Aorta (tissue), 5 donors: Measurements from ENCODE around the gene HOXD8. TPM values are rescaled to one million over a fixed set of nuclear protein-coding genes. Genes with fewer than 3 reads are reported as not detected.

Experiments used
- ATAC-seq: fragments of 200-7000 bp; cut with Tn5 transposase; one replicate; pipeline ENCODE4 v1.9.1; 2022; ENCODE audit warnings: moderate library complexity; ENCODE audit not compliant: low FRiP score
- DNase-seq, 2 donors: peaks; one replicate each; pipeline ENCODE4 v3.0.0-alpha.2; 2020
- H3K27ac ChIP-seq, 2 donors: one replicate each; pipeline ENCODE4 v1.5.1; 2013; ENCODE audit warnings: low read length in 2 of 2, mild to moderate bottlenecking in 2 of 2, moderate library complexity in 2 of 2, control low read depth in 1 of 2, inconsistent platforms in 1 of 2, low read depth in 1 of 2
- H3K27me3 ChIP-seq, 2 donors: one replicate each; pipeline ENCODE4 v1.6.1; 2013; ENCODE audit warnings: control low read depth in 1 of 2, low read length in 1 of 2, mild to moderate bottlenecking in 1 of 2, moderate library complexity in 1 of 2; ENCODE audit not compliant: insufficient read depth in 2 of 2, control insufficient read depth in 1 of 2
- H3K36me3 ChIP-seq, 2 donors: one replicate each; pipeline ENCODE4 v1.6.1; 2013; ENCODE audit warnings: control low read depth in 1 of 2, low read length in 1 of 2, mild to moderate bottlenecking in 1 of 2; ENCODE audit not compliant: insufficient read depth in 2 of 2, control insufficient read depth in 1 of 2
- H3K4me1 ChIP-seq, 2 donors: one replicate each; pipeline ENCODE4 v1.6.1; 2013; ENCODE audit warnings: low read length in 2 of 2, control low read depth in 1 of 2, mild to moderate bottlenecking in 1 of 2, moderate library complexity in 1 of 2; ENCODE audit not compliant: insufficient read depth in 2 of 2, control insufficient read depth in 1 of 2
- H3K4me3 ChIP-seq, 2 donors: one replicate each; pipeline ENCODE4 v1.5.1; 2013; ENCODE audit warnings: low read length in 2 of 2, control low read depth in 1 of 2, mild to moderate bottlenecking in 1 of 2
- H3K9me3 ChIP-seq: one replicate; pipeline ENCODE4 v1.6.1; 2013; ENCODE audit warnings: mild to moderate bottlenecking, low read length; ENCODE audit not compliant: control insufficient read depth
- WGBS, 2 donors: extraction: QIAGEN DNeasy Blood & Tissue Kit; methylation state at CpG; one replicate each; pipeline ENCODE4 v1.1.7; 2013; 5-methylcytosine and 5-hydroxymethylcytosine counted together
- intact Hi-C, 2 donors: fragments of 100-400 bp; cut with DNase I; formaldehyde crosslinking; loops; one replicate each; pipeline versions ENCODE4 v1.14.2 to v1.15.0; 2022
- polyA plus RNA-seq, 2 donors: library from polyadenylated mRNA; stranded (reverse); fragments of 200-250 nt; gene quantifications; one replicate each; pipeline ENCODE4 v1.2.3, GENCODE V29; 2013
- total RNA-seq, 2 donors: library from RNA; stranded (reverse); fragmentation: NEBNext Ultra II Directional; extraction: Animal tissue kit (Norgen Biotek cat#: 25700); gene quantifications; one replicate each; pipeline ENCODE4 v1.2.1, GENCODE V29; 2021
- donor health status: healthy with polysubstance abuse.
- donor health status: Bipolar disorder and iron deficiency.
- donor health status: DM: no; HTN: no; CAD: no.
- donor health status: DM: no; HTN: no; CAD: no.
- donor health status: DM: yes; HTN: yes; CAD: no.

The HOXD8 gene
- total and polyA plus RNA-seq, 4 donors = 2.5 to 14.4 (median 9.4) TPM

GRCh38 chr2:176111846-176112374 is 17.6 kb upstream of the HOXD8 start:
- peaks cover 0 to 2% of the 10 kb centered on the region in 2 donors for H3K27me3 ChIP-seq
- no peaks in the 10 kb centered on the region for H3K36me3 ChIP-seq
- ATAC-seq = no peak
- intact Hi-C loops = no loop called here
- no peaks in the 10 kb centered on the region for H3K9me3 ChIP-seq
- H3K4me3 ChIP-seq = no peak overlapping the region
- no peaks in the 10 kb centered on the region for H3K4me1 ChIP-seq
- WGBS, 2 donors = 10 to 13% methylated on average over 29 of the region's 29 CpGs
- H3K27ac ChIP-seq = no peak overlapping the region
- no peak for DNase-seq

GRCh38 chr2:176112375-176113302 is 16.9 kb upstream of the HOXD8 start:
- Histone ChIP-seq H3K4me3 (no peak overlapping the region), H3K27me3 (no peaks in the 10 kb centered on the region), H3K4me1 (no peaks in the 10 kb centered on the region), H3K36me3 (no peaks in the 10 kb centered on the region), H3K9me3 (no peaks in the 10 kb centered on the region), H3K27ac (no peak overlapping the region)
- WGBS, 2 donors = 11 to 13% methylated on average over 40 of the region's 40 CpGs
- DNase-seq = no peak
- ATAC-seq = no peak
- intact Hi-C loops = no loop called here

- Histone ChIP-seq H3K27me3 (no peaks in the 10 kb centered on the region), H3K9me3 (no peaks in the 10 kb centered on the region), H3K4me3 (no peak overlapping the region), H3K36me3 (no peaks in the 10 kb centered on the region), H3K27ac (no peak overlapping the region), H3K4me1 (no peaks in the 10 kb centered on the region)
- DNase-seq (no peak), ATAC-seq (no peak)
- 30 to 34% methylated on average over 26 of the region's 26 CpGs for WGBS, 2 donors
- intact Hi-C loops = no loop called here
Observed at GRCh38 chr2:176114120-176114929, 15.2 kb upstream of the HOXD8 start.

GRCh38 chr2:176114930-176115625 is 14.4 kb upstream of the HOXD8 start:
- Histone ChIP-seq H3K27ac (no peak overlapping the region), H3K27me3 (no peaks in the 10 kb centered on the region), H3K36me3 (no peaks in the 10 kb centered on the region), H3K9me3 (no peaks in the 10 kb centered on the region), H3K4me3 (no peak overlapping the region), H3K4me1 (no peaks in the 10 kb centered on the region)
- DNase-seq (no peak), ATAC-seq (no peak)
- 36 to 42% methylated on average over 16 of the region's 16 CpGs for WGBS, 2 donors
- intact Hi-C loops = loop anchor here in 1 of 2 donors (5.0 kb wide), 1 partner anchor 1032 kb away; no protein-coding TSS in a partner anchor

- ATAC-seq (peak; percentile 87), DNase-seq (peak in 1 of 2 donors; percentile 89)
- no peak within 1 kb of the TSS for H3K4me3 ChIP-seq
- H3K4me1 ChIP-seq = no peaks in the 10 kb centered on the region
- WGBS, 2 donors = 7% methylated on average over 54 to 66 of the region's 66 CpGs
- H3K9me3 ChIP-seq = no peaks in the 10 kb centered on the region
- H3K27me3 ChIP-seq = no peaks in the 10 kb centered on the region
- intact Hi-C loops = loop anchor here in 1 of 2 donors (5.0 kb wide), 1 partner anchor 1031 kb away; no protein-coding TSS in a partner anchor
- H3K27ac ChIP-seq = no peak within 1 kb of the TSS
- H3K36me3 ChIP-seq = no peaks in the 10 kb centered on the region
Observed at GRCh38 chr2:176115883-176116813, 13.4 kb upstream of the HOXD8 start, which contains the start of gene HOXD10. HOXD10 (plus strand) TSS chr2:176116778; CDS start chr2:176116834, 56 bp downstream.

GRCh38 chr2:176117162-176117822 is 12.2 kb upstream of the HOXD8 start:
- H3K9me3 ChIP-seq = no peaks in the 10 kb centered on the region
- no peak for ATAC-seq
- 14 to 17% methylated on average over 38 to 40 of the region's 40 CpGs for WGBS, 2 donors
- no peaks in the 10 kb centered on the region for H3K4me1 ChIP-seq
- DNase-seq = no peak
- no peak overlapping the region for H3K4me3 ChIP-seq
- H3K27ac ChIP-seq = no peak overlapping the region
- intact Hi-C loops = loop anchor here in 1 of 2 donors (5.0 kb wide), 1 partner anchor 1030 kb away; no protein-coding TSS in a partner anchor
- no peaks in the 10 kb centered on the region for H3K36me3 ChIP-seq
- H3K27me3 ChIP-seq = no peaks in the 10 kb centered on the region

- Histone ChIP-seq H3K27me3 (no peaks in the 10 kb centered on the region), H3K4me3 (no peak overlapping the region), H3K36me3 (no peaks in the 10 kb centered on the region), H3K27ac (no peak overlapping the region), H3K4me1 (no peaks in the 10 kb centered on the region), H3K9me3 (no peaks in the 10 kb centered on the region)
- ATAC-seq = no peak
- intact Hi-C loops = loop anchor here in 1 of 2 donors (5.0 kb wide), 1 partner anchor 1029 kb away; no protein-coding TSS in a partner anchor
- 14 to 19% methylated on average over 11 of the region's 11 CpGs for WGBS, 2 donors
- no peak for DNase-seq
Observed at GRCh38 chr2:176117823-176118371, 11.6 kb upstream of the HOXD8 start.
